Activated T-cell treated with anti-CD3 and anti-CD28 coated beads, Interleukin-2, amount 50 U/mL, for 24 hours (primary cell): Measurements from ENCODE around the gene ACSM3.
"Not testable (repeated sequence)": the region's sequence is repeated elsewhere in the genome, so short reads cannot be mapped to it uniquely, and the experiment has no call there.

Source experiments
- DNase-seq: peaks from one replicate; pipeline ENCODE4 v3.0.0-alpha.2; 2020
- H3K27ac Mint-ChIP-seq: 2 replicates; pipeline ENCODE4 v1.8.0; 2020; ENCODE audit warnings: mild to moderate bottlenecking, mixed read lengths
- H3K27me3 Mint-ChIP-seq: 2 replicates; pipeline ENCODE4 v1.8.0; 2020; ENCODE audit warnings: mixed read lengths
- H3K36me3 Mint-ChIP-seq: 2 replicates; pipeline ENCODE4 v1.8.0; 2020; ENCODE audit warnings: low read depth, mixed read lengths
- H3K4me1 Mint-ChIP-seq: 2 replicates; pipeline ENCODE4 v1.8.0; 2020; ENCODE audit warnings: low read depth, mixed read lengths
- H3K4me3 Mint-ChIP-seq: 2 replicates; pipeline ENCODE4 v1.8.0; 2020; ENCODE audit warnings: mild to moderate bottlenecking, moderate library complexity, mixed read lengths
- H3K9me3 Mint-ChIP-seq: 2 replicates; pipeline ENCODE4 v1.8.0; 2020; ENCODE audit warnings: mixed read lengths

ACSM3 gene

GRCh38 chr16:20744922-20745440, 18.8 kb upstream of the ACSM3 start:
- Mint-ChIP-seq H3K27me3 (no peaks in the 10 kb centered on the region), H3K36me3 (peaks cover 15% of the 10 kb centered on the region), H3K4me3 (no peak overlapping the region), H3K4me1 (peaks cover 11% of the 10 kb centered on the region), H3K9me3 (peaks cover 14% of the 10 kb centered on the region), H3K27ac (no peak overlapping the region)
- no peak for DNase-seq

- DNase-seq: no peak
- no peak overlapping the region for H3K27ac Mint-ChIP-seq
- H3K27me3 Mint-ChIP-seq: no peaks in the 10 kb centered on the region
- peaks cover 14% of the 10 kb centered on the region for H3K9me3 Mint-ChIP-seq
- peaks cover 4% of the 10 kb centered on the region for H3K4me1 Mint-ChIP-seq
- peaks cover 2% of the 10 kb centered on the region for H3K36me3 Mint-ChIP-seq
- H3K4me3 Mint-ChIP-seq: no peak overlapping the region
Measured at GRCh38 chr16:20746461-20746860, 17.4 kb upstream of the ACSM3 start.

- Mint-ChIP-seq H3K36me3 (no peaks in the 10 kb centered on the region), H3K27ac (no peak overlapping the region), H3K27me3 (no peaks in the 10 kb centered on the region), H3K4me1 (no peaks in the 10 kb centered on the region), H3K9me3 (peaks cover 14% of the 10 kb centered on the region), H3K4me3 (no peak overlapping the region)
- no peak for DNase-seq
Measured at GRCh38 chr16:20747030-20747816, 16.6 kb upstream of the ACSM3 start.

- Mint-ChIP-seq H3K27me3 (no peaks in the 10 kb centered on the region), H3K4me1 (no peaks in the 10 kb centered on the region), H3K27ac (no peak overlapping the region), H3K4me3 (no peak overlapping the region), H3K36me3 (no peaks in the 10 kb centered on the region), H3K9me3 (peaks cover 14% of the 10 kb centered on the region)
- no peak for DNase-seq
Measured at GRCh38 chr16:20749474-20749873, 14.3 kb upstream of the ACSM3 start.

GRCh38 chr16:20750558-20750957, 13.3 kb upstream of the ACSM3 start:
- no peak overlapping the region for H3K27ac Mint-ChIP-seq
- no peak overlapping the region for H3K4me3 Mint-ChIP-seq
- H3K36me3 Mint-ChIP-seq: no peaks in the 10 kb centered on the region
- H3K9me3 Mint-ChIP-seq: peaks cover 14% of the 10 kb centered on the region
- no peaks in the 10 kb centered on the region for H3K27me3 Mint-ChIP-seq
- no peaks in the 10 kb centered on the region for H3K4me1 Mint-ChIP-seq
- no peak for DNase-seq

GRCh38 chr16:20753727-20754126, 10.1 kb upstream of the ACSM3 start:
- Mint-ChIP-seq H3K4me3 (no peak overlapping the region), H3K4me1 (no peaks in the 10 kb centered on the region), H3K27me3 (no peaks in the 10 kb centered on the region), H3K9me3 (no peaks in the 10 kb centered on the region), H3K27ac (no peak overlapping the region), H3K36me3 (no peaks in the 10 kb centered on the region)
- DNase-seq: no peak

GRCh38 chr16:20755238-20755637, 8.6 kb upstream of the ACSM3 start:
- Mint-ChIP-seq H3K27ac (no peak overlapping the region), H3K27me3 (no peaks in the 10 kb centered on the region), H3K4me3 (no peak overlapping the region), H3K36me3 (peaks cover 3% of the 10 kb centered on the region), H3K4me1 (no peaks in the 10 kb centered on the region), H3K9me3 (no peaks in the 10 kb centered on the region)
- no peak for DNase-seq

GRCh38 chr16:20755799-20756198, 8.0 kb upstream of the ACSM3 start:
- not testable (repeated sequence) for H3K4me1 Mint-ChIP-seq, H3K4me3 Mint-ChIP-seq, H3K36me3 Mint-ChIP-seq, DNase-seq, H3K27me3 Mint-ChIP-seq, H3K27ac Mint-ChIP-seq, H3K9me3 Mint-ChIP-seq

- DNase-seq: no peak
- no peaks in the 10 kb centered on the region for H3K27me3 Mint-ChIP-seq
- no peak overlapping the region for H3K27ac Mint-ChIP-seq
- peaks cover 4% of the 10 kb centered on the region for H3K36me3 Mint-ChIP-seq
- peaks cover 28% of the 10 kb centered on the region for H3K4me1 Mint-ChIP-seq
- no peak overlapping the region for H3K4me3 Mint-ChIP-seq
- no peaks in the 10 kb centered on the region for H3K9me3 Mint-ChIP-seq
Measured at GRCh38 chr16:20760346-20760745, 3.5 kb upstream of the ACSM3 start.

- no peaks in the 10 kb centered on the region for H3K27me3 Mint-ChIP-seq
- H3K27ac Mint-ChIP-seq: no peak overlapping the region
- no peaks in the 10 kb centered on the region for H3K9me3 Mint-ChIP-seq
- DNase-seq: no peak
- peaks cover 28% of the 10 kb centered on the region for H3K4me1 Mint-ChIP-seq
- peaks cover 4% of the 10 kb centered on the region for H3K36me3 Mint-ChIP-seq
- no peak overlapping the region for H3K4me3 Mint-ChIP-seq
Measured at GRCh38 chr16:20761175-20761574, 2.6 kb upstream of the ACSM3 start.

GRCh38 chr16:20762404-20763123, 1.2 kb upstream of the ACSM3 start:
- no peak for DNase-seq
- Mint-ChIP-seq H3K27me3 (no peaks in the 10 kb centered on the region), H3K4me3 (peak overlapping the region; percentile 80), H3K36me3 (peaks cover 4% of the 10 kb centered on the region), H3K9me3 (no peaks in the 10 kb centered on the region), H3K4me1 (peaks cover 28% of the 10 kb centered on the region), H3K27ac (peak overlapping the region; percentile 93)

- H3K27ac Mint-ChIP-seq: not testable (repeated sequence)
Measured at GRCh38 chr16:20764448-20764847, 634 bp downstream of the ACSM3 start.

GRCh38 chr16:20765732-20766131, 1.9 kb downstream of the ACSM3 start:
- Mint-ChIP-seq H3K9me3 (no peaks in the 10 kb centered on the region), H3K27ac (no peak overlapping the region), H3K27me3 (no peaks in the 10 kb centered on the region), H3K4me3 (no peak overlapping the region), H3K36me3 (peaks cover under 1% of the 10 kb centered on the region), H3K4me1 (peaks cover 28% of the 10 kb centered on the region)
- DNase-seq: no peak

More at GRCh38 chr16:20764448-20764847, 634 bp downstream of the ACSM3 start:
- not testable (repeated sequence) for H3K27me3 Mint-ChIP-seq, DNase-seq, H3K9me3 Mint-ChIP-seq, H3K4me3 Mint-ChIP-seq, H3K36me3 Mint-ChIP-seq
- peaks cover 28% of the 10 kb centered on the region for H3K4me1 Mint-ChIP-seq

GRCh38 chr16:20766294-20766693, 2.5 kb downstream of the ACSM3 start:
- DNase-seq: no peak
- Mint-ChIP-seq H3K27me3 (no peaks in the 10 kb centered on the region), H3K27ac (no peak overlapping the region), H3K36me3 (peaks cover 3% of the 10 kb centered on the region), H3K9me3 (no peaks in the 10 kb centered on the region), H3K4me3 (no peak overlapping the region), H3K4me1 (peaks cover 28% of the 10 kb centered on the region)

- Mint-ChIP-seq H3K4me1 (peaks cover 27% of the 10 kb centered on the region), H3K27ac (no peak overlapping the region), H3K4me3 (no peak overlapping the region), H3K9me3 (no peaks in the 10 kb centered on the region), H3K27me3 (no peaks in the 10 kb centered on the region), H3K36me3 (peaks cover 3% of the 10 kb centered on the region)
- no peak for DNase-seq
Measured at GRCh38 chr16:20767577-20767976, 3.8 kb downstream of the ACSM3 start.
